HG03354 (cell line): Measurements from ENCODE around the gene ILK.
A peak's percentile ranks its signal among the peaks of the same experiment; 100 is the strongest.

Experiments used
- ATAC-seq: cut with Tn5 transposase; IDR thresholded peaks from one replicate; pipeline ENCODE4 v1.9.1; 2021; ENCODE audit warnings: mild to moderate bottlenecking; ENCODE audit not compliant: unreplicated experiment, poor library complexity, severe bottlenecking

Gene ILK

DNA sequence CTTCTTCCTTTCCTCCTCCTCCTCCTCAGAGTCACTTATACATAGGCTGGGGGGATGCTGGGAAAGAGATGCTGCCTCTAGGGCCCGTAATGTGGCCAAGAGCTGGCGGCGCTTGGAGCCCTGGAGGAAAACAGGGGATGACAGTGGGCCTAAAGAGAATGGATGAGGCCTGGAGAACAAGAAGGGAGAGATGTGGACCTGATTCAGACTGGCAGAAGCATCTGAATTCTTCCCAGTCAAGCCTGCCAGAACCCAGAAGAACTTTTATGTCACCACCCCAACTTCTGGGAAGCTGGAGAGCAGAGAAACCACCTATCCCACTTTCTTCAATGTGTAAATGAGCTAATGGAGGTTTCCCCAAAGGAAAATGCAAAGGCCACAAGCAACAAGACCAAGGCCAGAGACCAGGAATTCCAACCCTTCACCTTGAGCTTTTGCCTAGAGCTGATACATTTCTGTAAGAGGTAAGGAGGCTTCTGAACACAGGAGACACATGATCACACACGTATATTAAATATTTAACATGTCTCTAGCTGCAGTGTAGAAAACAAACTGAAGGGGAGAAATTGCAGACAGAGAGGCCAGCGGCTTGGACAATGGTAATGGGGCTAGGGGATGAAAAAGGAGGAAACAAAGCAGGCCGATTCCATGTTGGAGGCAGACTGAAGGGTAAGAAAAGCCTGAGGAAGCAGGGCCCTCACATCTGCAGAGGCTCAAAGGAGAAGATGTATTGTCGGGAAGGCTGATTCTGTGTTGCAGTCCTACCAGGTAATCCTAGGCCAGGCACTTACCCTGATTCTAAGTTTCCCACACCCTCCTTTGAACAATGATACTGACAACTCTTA, 1.3 kb upstream of the ILK start:
- no peak for ATAC-seq

DNA sequence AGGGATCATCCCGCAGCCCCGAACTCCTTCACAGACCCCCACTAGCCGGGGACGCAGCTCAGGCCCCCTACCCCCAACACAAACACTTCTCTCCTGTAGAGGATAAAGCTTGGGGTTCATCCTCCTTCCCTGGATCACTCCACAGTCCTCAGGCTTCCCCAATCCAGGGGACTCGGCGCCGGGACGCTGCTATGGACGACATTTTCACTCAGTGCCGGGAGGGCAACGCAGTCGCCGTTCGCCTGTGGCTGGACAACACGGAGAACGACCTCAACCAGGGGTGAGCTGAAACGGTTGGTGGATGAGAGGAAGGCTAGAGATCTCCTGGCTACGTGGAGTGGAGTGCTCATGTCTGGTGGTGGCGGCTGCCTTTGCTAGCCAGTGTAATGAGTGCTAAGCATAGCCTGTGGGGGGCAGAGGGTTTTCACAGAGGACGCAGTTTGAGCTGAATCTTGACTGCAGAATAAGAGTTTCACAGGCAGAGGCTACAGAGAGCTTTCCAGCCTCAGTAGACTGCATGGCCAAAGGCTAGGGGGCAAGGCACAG, 580 bp downstream of the ILK start:
- peak; percentile 40 for ATAC-seq

DNA sequence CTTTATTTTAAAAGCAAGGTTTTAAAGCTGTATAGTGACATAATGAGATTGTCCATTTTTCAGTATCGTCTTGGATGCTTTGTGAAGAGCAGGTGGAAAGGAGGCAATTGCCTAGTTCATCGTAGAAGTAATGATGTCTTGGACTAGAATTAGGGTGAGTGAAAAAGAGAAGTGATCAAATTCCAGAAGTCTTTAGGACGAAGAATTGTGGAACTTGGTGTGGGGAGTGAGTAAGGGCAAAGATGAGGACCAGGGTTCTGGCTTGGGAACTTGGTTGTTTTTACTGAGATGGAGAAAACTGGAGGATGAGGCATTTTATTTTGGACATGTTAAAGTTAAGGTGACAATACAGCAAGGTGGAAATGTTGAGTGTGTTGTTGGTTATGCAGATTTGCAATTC, 1.2 kb downstream of the ILK start:
- ATAC-seq, result no peak

DNA sequence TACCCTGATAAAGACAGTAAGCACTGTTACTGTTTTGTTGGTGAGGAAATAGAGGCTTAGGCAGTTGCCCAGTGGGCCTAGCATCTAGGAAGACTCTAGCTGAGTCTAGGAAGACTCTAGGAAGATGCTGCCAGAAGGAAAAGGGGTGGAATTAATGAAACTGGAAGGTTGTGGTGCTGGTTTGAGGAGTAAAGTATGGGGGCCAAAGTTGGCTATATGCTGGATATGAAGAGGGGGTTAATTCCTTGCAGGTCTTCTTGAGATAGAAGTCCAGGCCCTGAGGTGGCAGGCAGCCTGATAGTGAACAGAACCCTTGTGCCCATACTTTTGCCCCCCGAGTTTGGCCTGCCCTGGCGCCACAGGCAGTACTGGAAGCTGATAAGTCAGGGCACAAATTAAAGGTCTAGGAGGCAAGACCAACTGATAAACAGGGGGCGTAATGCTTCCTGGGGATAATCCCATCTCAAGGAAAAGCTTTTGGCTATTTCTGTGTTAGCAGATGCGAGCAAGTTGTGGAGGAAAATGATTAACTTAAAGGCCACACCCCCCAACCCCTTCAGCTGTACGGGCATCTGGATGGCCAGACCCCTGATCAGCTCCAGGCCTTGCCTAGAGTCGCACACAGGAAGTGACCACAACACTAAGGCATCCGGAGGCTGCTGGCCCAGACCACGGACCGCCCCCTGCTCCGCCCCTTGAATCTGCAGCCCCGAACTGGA, 3.1 kb downstream of the ILK start:
- ATAC-seq, result peak; percentile 51

DNA sequence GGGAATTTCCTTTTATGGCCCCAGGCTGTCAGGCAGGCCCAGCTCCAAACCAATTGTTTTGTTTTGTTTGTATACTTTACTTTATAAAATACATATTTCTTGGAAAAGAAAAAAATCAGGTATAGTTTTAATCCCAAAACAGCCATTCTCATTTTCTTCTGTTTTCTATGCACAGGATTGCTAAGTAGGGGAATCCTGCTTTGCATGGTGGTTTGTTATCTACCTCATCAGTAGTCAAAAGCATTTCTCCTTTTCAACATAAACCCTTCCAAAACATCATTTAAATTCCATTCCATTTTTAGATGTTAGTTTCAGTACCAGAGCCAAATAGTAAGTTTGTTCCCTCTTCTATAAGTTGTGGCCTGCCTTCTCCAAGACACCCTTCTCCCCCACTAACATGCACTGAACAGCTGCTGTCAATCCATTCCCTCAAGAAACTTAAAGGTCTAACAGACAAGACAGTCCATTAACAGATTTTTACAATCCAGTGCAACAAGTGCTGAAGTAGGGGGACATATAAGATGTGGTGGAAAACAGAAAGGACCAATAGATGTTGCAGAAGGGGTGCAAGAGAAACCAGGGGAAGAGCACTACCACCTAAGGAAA, 3.7 kb downstream of the ILK start:
- ATAC-seq, result no peak

DNA sequence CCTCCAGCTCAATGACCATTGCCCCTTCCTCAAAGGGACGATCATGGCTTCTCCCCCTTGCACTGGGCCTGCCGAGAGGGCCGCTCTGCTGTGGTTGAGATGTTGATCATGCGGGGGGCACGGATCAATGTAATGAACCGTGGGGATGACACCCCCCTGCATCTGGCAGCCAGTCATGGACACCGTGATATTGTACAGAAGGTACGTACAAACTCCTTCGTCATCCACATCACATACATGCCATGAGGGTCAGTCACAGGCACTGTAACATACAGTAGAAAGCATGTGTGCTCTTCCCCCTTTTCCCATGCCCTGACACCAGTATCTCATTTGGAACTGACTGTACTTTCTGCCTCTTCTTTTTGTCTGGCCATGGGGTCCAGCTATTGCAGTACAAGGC, 4.4 kb downstream of the ILK start:
- ATAC-seq, result no peak

DNA sequence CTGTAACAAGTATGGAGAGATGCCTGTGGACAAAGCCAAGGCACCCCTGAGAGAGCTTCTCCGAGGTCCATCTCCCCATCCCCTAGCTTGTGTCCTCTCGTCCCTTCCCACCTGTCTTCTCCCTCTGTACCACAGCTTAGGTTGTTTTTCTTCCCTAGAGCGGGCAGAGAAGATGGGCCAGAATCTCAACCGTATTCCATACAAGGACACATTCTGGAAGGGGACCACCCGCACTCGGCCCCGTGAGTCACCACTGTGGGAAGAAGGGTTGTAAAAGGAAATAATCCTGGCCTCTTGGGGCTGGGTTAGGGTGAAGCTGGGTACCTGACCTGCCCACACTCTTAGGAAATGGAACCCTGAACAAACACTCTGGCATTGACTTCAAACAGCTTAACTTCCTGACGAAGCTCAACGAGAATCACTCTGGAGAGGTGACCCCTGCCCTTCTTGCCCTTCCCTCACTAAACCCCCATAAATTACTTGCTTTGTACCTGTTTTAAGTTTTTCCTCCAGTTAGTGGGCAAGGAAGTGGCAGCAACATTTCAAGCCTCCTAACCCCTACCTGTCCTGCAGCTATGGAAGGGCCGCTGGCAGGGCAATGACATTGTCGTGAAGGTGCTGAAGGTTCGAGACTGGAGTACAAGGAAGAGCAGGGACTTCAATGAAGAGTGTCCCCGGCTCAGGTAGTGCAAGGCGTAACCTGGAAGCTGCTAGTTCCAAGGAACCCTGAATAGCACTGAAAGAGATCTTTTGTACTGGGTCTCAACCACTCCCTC, 5.3 kb downstream of the ILK start:
- no peak for ATAC-seq

DNA sequence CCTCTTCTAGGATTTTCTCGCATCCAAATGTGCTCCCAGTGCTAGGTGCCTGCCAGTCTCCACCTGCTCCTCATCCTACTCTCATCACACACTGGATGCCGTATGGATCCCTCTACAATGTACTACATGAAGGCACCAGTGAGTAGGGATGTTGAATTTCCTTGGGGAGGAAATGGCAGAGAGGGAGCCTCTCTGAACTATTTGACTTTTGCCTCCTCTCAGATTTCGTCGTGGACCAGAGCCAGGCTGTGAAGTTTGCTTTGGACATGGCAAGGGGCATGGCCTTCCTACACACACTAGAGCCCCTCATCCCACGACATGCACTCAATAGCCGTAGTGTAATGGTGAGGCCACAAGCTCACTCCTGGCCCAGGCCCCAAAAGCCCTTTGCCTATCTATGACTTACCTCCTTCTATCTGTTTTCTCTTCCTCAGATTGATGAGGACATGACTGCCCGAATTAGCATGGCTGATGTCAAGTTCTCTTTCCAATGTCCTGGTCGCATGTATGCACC, 6.0 kb downstream of the ILK start:
- ATAC-seq, result no peak

DNA sequence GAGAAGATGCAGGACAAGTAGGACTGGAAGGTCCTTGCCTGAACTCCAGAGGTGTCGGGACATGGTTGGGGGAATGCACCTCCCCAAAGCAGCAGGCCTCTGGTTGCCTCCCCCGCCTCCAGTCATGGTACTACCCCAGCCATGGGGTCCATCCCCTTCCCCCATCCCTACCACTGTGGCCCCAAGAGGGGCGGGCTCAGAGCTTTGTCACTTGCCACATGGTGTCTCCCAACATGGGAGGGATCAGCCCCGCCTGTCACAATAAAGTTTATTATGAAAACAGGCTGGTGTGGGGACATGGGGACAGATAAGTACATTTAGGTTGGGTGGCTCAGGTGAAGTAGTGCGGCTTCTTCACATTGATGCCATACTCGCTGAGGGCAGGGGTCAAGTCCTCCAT, 7.0 kb downstream of the ILK start:
- no peak for ATAC-seq

DNA sequence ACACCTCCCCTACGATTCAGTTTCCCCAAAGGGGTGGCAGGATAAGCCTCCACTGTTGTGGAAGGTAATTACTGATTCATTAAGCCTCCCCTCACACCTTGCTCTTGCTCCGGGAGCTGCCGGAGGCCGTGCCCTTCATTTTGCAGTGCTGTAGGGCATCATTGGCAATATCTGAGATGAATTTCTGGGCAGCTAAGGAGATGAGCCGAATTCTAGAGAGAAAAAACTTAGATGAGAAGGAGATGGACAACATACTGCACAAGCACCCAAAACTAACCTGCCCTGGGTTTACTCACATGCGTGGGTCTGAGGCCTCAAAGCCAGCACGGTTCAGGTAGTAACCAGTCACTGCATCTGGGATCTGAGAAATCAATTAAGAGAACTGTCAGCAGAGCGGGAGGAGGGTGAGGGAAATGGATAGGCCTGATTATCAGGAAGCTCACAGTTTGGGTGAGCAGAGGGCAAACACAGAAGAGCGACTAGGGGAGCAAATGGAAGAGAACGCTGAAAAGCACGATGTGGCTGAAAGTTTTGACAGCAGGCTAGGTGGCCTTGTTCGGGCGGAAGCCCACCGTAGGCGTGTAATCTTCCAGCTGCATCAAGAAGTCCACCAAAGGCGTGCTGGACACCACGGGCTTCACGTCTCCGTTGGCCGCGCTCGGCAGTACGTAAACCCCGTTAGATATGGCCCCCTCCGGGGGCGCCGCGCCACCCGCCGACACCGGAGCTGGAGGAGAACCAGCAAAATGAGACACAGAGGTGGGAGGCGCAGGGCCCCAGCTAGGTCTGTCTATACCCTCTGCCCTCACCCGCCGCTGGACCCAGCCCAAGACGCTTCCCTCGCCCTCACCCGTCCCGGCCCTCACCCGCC, 7.8 kb downstream of the ILK start:
- no peak for ATAC-seq

DNA sequence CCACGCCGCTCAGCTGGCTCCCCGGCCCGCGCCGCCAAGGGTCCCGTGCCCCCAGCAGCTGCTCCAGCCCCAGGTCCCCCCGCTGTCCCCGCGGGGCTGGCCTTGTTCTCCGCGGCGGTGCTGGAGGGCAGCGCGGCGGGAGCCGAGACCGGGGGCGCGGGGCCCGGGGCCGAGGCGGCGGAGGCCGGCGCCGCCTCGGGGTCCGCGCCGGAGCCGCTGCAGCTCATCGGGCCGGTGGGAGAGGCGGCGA, 8.3 kb downstream of the ILK start:
- ATAC-seq, result peak; percentile 24

DNA sequence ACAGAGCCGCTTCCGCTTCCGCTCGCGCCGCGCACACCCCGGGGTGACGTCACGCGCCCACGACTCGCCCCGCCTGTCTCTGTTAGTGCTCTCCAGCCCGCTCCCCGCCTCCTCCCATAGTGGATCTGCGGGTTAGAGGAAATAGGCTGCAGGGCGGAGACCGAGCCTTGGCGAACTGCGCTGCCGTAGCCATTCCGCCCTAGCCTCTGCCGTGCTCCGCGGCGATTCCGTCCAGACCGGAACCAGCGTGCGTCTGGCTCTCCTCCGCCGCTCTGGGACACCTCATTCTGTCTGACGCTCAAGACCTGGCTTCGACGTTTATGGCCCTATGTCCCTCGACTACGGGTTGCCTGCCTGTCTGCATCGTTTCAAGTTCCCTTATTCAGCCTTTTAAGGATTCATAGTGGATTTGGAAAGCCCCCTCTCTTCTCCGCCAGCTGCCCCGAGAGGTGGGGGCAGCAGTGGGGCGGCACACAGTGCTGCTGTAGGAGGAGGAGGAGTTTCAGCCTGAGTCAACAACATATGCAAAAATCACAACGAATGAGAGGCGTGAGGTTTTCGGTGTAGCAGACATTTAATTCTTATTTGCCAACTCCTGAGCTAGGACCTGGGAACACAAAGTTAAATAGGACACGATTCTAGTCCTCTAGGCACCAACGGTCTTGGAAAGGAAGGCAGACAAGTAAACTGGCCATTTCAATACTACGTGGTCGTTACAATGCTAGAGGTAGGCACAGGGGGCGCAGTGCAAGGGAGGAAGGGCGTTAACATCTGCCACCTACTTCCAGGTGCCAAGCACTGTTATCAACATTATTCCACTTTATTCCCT, 8.9 kb downstream of the ILK start, which contains the start of gene TAF10:
TSS of gene TAF10 (minus strand) at position 4 of the 829 bp plus-strand sequence. CDS start 27 bp downstream, outside the sequence.
- ATAC-seq, result peak; percentile 91

DNA sequence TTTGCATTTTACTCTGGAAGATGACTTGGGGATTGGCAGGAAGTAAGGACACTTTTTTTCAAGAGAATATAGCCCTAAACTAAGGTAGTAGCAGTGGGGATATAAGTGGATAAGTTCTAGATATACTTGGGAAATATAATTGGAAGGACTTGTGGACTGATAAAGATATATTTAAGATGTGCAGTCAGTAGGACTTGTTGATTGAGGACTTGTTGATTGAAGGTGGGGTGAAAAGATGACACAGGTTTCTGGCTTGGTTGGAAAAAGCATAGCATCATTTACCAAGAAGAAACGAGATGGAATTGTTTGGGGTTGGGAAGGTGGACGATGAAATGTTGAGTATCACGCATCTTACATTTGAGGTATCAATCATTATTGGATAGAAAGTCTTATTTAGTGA, 9.9 kb downstream of the ILK start:
- ATAC-seq, result no peak

DNA sequence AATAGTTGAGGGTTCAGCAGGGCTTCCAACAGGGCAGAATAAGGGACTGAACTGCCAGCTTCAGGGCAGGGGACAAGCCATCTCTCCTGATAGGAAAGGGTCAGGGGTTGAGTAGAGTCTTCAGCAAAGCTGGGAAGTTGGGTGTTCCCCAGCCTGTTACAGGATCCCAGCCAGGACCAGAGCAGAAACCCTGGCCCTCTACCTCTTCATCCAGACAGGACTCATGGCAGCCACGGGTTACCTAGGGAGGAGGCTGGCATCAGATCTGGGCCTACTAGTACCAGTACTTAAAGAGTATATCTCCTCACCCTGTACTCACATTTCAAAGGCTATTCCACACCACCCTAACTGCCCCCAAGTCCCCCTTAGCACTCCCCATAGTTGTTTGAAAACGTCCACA, 10.9 kb downstream of the ILK start:
- ATAC-seq, result no peak

DNA sequence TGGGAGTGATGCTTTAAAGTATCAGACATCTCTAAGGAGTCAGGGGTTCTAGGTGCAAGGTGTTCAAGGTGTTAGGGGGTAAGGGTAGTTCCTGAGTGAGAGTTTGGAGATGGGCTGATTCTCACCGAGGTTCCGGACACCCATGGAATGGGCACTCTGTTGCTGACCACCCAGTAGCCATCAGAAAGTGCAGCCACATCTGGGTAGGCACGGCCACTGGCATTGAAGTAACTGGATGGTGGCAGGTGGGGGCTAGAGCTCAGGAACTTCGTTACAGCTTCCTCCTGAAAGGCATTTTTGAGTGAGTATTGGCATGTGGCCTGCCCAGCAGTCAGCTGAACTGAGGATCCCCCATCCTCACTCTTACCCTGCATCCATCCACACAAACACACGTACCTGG, 11.5 kb downstream of the ILK start:
- ATAC-seq, result no peak

DNA sequence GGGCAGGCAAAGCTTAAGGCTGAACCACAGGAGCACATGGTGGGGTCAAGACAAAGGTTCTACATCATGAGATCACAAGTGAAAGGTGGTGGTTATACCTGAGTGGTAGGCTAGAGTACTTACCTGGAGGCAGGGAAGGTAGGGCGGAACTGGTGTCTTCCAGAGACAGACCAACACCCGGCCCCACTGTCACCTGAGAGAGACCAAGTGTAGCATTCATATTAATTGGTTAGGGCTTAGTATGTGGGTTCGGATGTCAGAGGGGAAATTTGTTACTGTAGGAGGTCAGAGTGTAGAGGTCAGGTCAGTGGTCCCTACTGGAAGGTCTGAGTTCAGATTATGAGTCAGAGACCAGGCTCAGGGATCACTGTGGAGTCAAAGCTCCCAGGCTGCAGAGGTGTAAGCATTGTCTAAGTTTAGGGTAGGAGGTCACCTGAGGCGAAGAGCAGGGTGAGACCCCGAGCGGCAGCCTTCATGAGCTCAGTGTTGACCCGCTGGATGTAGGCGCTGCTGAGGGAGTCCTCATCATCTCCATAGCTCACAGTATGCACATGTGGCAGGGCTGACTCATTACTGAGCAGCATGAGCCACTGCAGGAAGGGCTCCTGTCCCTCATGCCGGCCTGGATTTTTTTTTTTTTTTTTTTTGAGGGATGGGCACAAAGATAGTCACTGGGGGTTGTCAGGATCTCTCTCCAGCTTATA, 12.5 kb downstream of the ILK start:
- no peak for ATAC-seq

DNA sequence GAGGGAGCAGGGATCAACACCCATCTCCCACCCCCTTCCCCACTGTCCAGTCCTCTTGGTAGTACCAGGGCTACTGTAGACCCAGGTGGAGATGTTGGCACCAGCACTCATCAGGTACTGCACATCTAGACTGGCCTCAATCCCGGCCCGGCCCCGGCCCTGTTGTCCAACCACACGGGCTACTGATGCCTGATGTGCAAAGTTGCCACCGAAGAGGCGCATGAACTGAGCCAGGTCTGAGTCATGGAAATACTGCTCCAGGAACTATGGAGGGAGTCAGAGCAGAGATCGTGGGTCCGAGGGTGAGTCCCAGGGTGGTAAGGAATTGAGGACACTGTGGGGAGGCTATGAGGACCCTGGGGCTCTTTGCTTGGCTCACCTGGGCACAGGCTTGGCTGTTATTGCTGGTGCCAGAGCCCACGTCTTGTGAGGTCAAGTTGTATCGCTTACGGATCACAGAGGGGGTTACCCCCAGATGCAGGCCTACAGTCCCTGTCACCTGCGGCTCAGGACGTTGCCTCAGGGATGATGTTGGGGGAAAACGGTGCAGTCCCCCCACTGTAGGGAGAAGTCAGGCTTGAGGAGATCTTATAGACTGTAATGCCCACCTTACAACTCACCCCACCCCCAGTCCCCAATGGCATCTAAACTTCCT, 13.1 kb downstream of the ILK start:
- ATAC-seq, result no peak
